ENCODE results near the gene CENPS. TPM values are rescaled to one million over a fixed set of nuclear protein-coding genes. Genes with fewer than 3 reads are reported as not detected.
"Not testable (repeated sequence)": the region's sequence is repeated elsewhere in the genome, so short reads cannot be mapped to it uniquely, and the experiment has no call there.

Gene CENPS
- total RNA-seq, 2 donors from 2014 or later: 13.2 to 26.6 TPM

- Histone ChIP-seq H3K36me3 (peaks cover 7% of the 10 kb centered on the region), H3K4me1 (no peaks in the 10 kb centered on the region), H3K27ac (no peak overlapping the region), H3K9me3 (no peaks in the 10 kb centered on the region), H3K27me3 (no peaks in the 10 kb centered on the region), H3K9ac (ENCODE audit: low read depth in 2 of 2, low read length in 2 of 2) (no peak overlapping the region), H3K4me3 (no peak overlapping the region)
- peak; percentile 38 for DNase-seq
- no peak for TF ChIP-seq CTCF (IDR thresholded peaks at IDR 0.05)
- intact Hi-C loops (cut with DNase I): no loop called here
Measured at GRCh38 chr1:10424034-10424433, 6.2 kb upstream of the CENPS start.

DNA sequence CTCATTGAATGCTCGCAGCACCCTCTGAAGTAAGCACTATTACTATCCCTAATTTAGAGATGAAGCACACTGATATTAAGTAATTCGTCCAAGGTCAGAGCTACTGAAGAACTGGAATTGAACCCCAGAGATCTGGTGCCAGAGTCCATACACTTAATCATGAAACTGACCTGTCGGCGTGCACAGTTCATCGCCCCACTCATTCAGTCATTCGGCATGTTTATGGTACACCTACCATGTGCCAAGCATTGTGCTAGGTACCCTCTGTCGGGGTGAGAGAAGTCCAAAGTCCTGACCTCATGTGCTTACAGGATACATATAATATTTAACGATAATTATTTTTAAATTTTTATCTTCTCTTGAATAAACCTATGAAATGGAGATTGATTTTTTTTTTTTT lies 5.6 kb upstream of the CENPS start:
- intact Hi-C loops (cut with DNase I): no loop called here
- TF ChIP-seq CTCF (IDR thresholded peaks at IDR 0.05): no peak
- H3K4me1 ChIP-seq: no peaks in the 10 kb centered on the region
- H3K27me3 ChIP-seq: no peaks in the 10 kb centered on the region
- H3K36me3 ChIP-seq: peaks cover 3% of the 10 kb centered on the region
- no peaks in the 10 kb centered on the region for H3K9me3 ChIP-seq
- no peak for DNase-seq
- no peak overlapping the region for H3K27ac ChIP-seq
- no peak overlapping the region for H3K9ac ChIP-seq (ENCODE audit: low read depth in 2 of 2, low read length in 2 of 2)
- no peak overlapping the region for H3K4me3 ChIP-seq

DNA sequence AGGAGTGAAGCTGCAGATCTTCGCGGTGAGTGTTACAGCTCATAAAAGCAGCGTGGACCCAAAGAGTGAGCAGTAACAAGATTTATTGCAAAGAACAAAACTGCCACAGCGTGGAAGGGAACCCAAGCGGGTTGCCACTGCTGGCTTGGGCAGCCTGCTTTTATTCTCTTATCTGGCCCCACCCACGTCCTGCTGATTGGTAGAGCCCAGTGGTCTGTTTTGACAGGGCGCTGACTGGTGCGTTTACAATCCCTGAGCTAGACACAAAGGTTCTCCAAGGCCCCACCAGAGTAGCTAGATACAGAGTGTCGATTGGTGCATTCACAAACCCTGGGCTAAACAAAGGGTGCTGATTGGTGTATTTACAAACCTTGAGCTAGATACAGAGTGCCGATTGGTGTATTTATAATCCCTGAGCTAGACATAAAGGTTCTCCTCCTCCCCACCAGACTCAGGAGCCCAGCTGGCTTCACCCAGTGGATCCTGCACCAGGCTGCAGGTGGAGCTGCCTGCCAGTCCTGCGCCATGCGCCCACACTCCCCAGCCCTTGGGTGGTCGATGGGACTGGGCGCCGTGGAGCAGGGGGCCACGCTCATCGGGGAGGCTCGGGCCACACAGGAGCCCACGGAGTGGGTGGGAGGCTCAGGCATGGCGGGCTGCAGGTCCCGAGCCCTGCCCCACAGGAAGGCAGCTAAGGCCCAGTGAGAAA lies 4.3 kb upstream of the CENPS start:
- H3K36me3 ChIP-seq; H3K9me3 ChIP-seq; H3K9ac ChIP-seq (ENCODE audit: low read depth in 2 of 2, low read length in 2 of 2); H3K4me3 ChIP-seq; H3K27ac ChIP-seq; DNase-seq; H3K27me3 ChIP-seq; H3K4me1 ChIP-seq; intact Hi-C loops (cut with DNase I): not testable (repeated sequence)

- H3K4me3 ChIP-seq; intact Hi-C loops (cut with DNase I); DNase-seq; H3K9ac ChIP-seq (ENCODE audit: low read depth in 2 of 2, low read length in 2 of 2); H3K9me3 ChIP-seq; H3K4me1 ChIP-seq; H3K36me3 ChIP-seq; H3K27ac ChIP-seq; H3K27me3 ChIP-seq: not testable (repeated sequence)
Measured at GRCh38 chr1:10426535-10426848, 3.7 kb upstream of the CENPS start.

- peaks cover 4% of the 10 kb centered on the region for H3K4me1 ChIP-seq
- no peak overlapping the region for H3K4me3 ChIP-seq
- intact Hi-C loops (cut with DNase I): loop anchor here (1.0 kb wide), 1 partner anchor 51 kb away; no protein-coding TSS in a partner anchor
- no peak overlapping the region for H3K9ac ChIP-seq (ENCODE audit: low read depth in 2 of 2, low read length in 2 of 2)
- H3K27ac ChIP-seq: no peak overlapping the region
- H3K36me3 ChIP-seq: no peaks in the 10 kb centered on the region
- H3K9me3 ChIP-seq: no peaks in the 10 kb centered on the region
- no peaks in the 10 kb centered on the region for H3K27me3 ChIP-seq
- no peak for DNase-seq
- TF ChIP-seq CTCF (IDR thresholded peaks at IDR 0.05): no peak
Measured at GRCh38 chr1:10428984-10429383, 1.2 kb upstream of the CENPS start.

GRCh38 chr1:10429868-10430215 lies 391 bp upstream of the CENPS start:
- intact Hi-C loops (cut with DNase I): loop anchor here (2.0 to 5.0 kb wide), 2 partner anchors 47 to 65 kb away; no protein-coding TSS in a partner anchor
- peak overlapping the region; percentile 21 for H3K27ac ChIP-seq

More at GRCh38 chr1:10429868-10430215, 391 bp upstream of the CENPS start:
- TF ChIP-seq CTCF (IDR thresholded peaks at IDR 0.05): no peak
- H3K27me3 ChIP-seq: no peaks in the 10 kb centered on the region
- peaks cover 4% of the 10 kb centered on the region for H3K4me1 ChIP-seq
- no peaks in the 10 kb centered on the region for H3K36me3 ChIP-seq
- peak overlapping the region; percentile 81 to 85 for H3K9ac ChIP-seq (ENCODE audit: low read depth in 2 of 2, low read length in 2 of 2)
- DNase-seq: peak; percentile 30
- H3K9me3 ChIP-seq: no peaks in the 10 kb centered on the region
- H3K4me3 ChIP-seq: peak overlapping the region; percentile 72
